K562 (cell line): ENCODE results near the gene GMEB2. TPM values are rescaled to one million over a fixed set of nuclear protein-coding genes. Genes with fewer than 3 reads are reported as not detected.

Experiments used
- CREM ChIP-seq: IDR thresholded peaks from 2 replicates; pipeline ENCODE4 v1.6.1; 2014; ENCODE audit warnings: antibody characterized with exemption, low read depth
- CTBP1 ChIP-seq: fragments of 450-650 bp; IDR thresholded peaks from 2 replicates; pipeline ENCODE4 v1.6.1; 2016; ENCODE audit warnings: borderline replicate concordance
- HDAC6 ChIP-seq: IDR thresholded peaks from 2 replicates; pipeline ENCODE4 v1.6.1; 2012; ENCODE audit warnings: low read depth, mild to moderate bottlenecking, control low read depth, inconsistent platforms, low read length, moderate library complexity
- JUND ChIP-seq, 2 experiments: IDR thresholded peaks; 2 replicates in 1 of 2; 3 replicates in 1 of 2; pipeline ENCODE4 v1.6.1; 2011; ENCODE audit warnings: borderline replicate concordance in 2 of 2, low read depth in 2 of 2, low read length in 2 of 2, improper control_type of control experiment in 1 of 2, missing biosample characterization in 1 of 2, missing genetic modification characterization in 1 of 2, missing genetic modification reagents in 1 of 2
- MAFF ChIP-seq: IDR thresholded peaks from 2 replicates; pipeline ENCODE4 v1.6.1; 2012; ENCODE audit warnings: low read length, improper control_type of control experiment
- MLLT1 ChIP-seq, 2 experiments: fragments of 450-650 bp; IDR thresholded peaks; 2 replicates each; pipeline ENCODE4 v1.6.1; 2016
- POLR2A ChIP-seq: fragments of 450-650 bp; conservative IDR thresholded peaks from 2 replicates; pipeline ENCODE4 v1.6.1; 2016
- RERE ChIP-seq: sonication (generic); formaldehyde crosslinking; IDR thresholded peaks from 2 replicates; pipeline ENCODE4 v1.8.0; 2023; ENCODE audit warnings: missing genetic modification reagents, mild to moderate bottlenecking, borderline replicate concordance
- STAG1 ChIP-seq: sonication (generic); formaldehyde crosslinking; IDR thresholded peaks from 2 replicates; pipeline ENCODE4 v1.5.0; 2020; ENCODE audit warnings: missing genetic modification reagents, borderline replicate concordance
- ZEB2 ChIP-seq: fragments of 450-650 bp; IDR thresholded peaks from 2 replicates; pipeline ENCODE4 v1.6.1; 2016
- ZFX ChIP-seq: sonication (generic); formaldehyde crosslinking; IDR thresholded peaks from 2 replicates; pipeline ENCODE4 v1.8.0; 2022; ENCODE audit warnings: mild to moderate bottlenecking, missing genetic modification reagents, moderate library complexity
- polyA plus RNA-seq, 8 experiments: library from polyadenylated mRNA; depleted of rRNA in 4 of 8; stranded (reverse) in 5 of 8; unstranded in 3 of 8; fragments of >200 nt; fragmentation: Nextera tagmentation in 2 of 8; fragmentation: Illumina TruSeq in 1 of 8; extraction: Ambion mirVana in 2 of 8; extraction: Trizol in 1 of 8; gene quantifications; 2 replicates each; pipeline versions ENCODE4 v1.2.1 to v1.2.3, GENCODE V29; 2011 to 2014; ENCODE audit warnings: inconsistent platforms in 1 of 8, missing spikeins in 1 of 8
- total RNA-seq, 7 experiments: library from RNA; depleted of rRNA in 6 of 7; stranded (reverse); fragments of >200 nt in 6 of 7; fragmentation: Illumina TruSeq in 2 of 7; extraction: Trizol in 2 of 7; gene quantifications; 2 replicates each; pipeline versions ENCODE4 v1.2.1 to v1.2.3, GENCODE V29; 2011 to 2021; ENCODE audit warnings: low replicate concordance in 1 of 7
- TF ChIP-seq, protein P1 (sequence below), 2 experiments: fragments of 450-650 bp; formaldehyde crosslinking in 1 of 2; IDR thresholded peaks; 2 replicates each; pipeline versions ENCODE4 v1.4.0 to v1.6.1; 2014 to 2020; ENCODE audit warnings: mild to moderate bottlenecking in 2 of 2, borderline replicate concordance in 1 of 2, low read depth in 1 of 2

The GMEB2 gene
- total and polyA plus RNA-seq, 9 of the 15 experiments (the other 6 are each of a cell fraction or from before 2014, with no cell fraction given): 0.03 to 13.9 (median 6.3) TPM

- TF ChIP-seq MAFF: no peak
- TF ChIP-seq, protein P1, sequence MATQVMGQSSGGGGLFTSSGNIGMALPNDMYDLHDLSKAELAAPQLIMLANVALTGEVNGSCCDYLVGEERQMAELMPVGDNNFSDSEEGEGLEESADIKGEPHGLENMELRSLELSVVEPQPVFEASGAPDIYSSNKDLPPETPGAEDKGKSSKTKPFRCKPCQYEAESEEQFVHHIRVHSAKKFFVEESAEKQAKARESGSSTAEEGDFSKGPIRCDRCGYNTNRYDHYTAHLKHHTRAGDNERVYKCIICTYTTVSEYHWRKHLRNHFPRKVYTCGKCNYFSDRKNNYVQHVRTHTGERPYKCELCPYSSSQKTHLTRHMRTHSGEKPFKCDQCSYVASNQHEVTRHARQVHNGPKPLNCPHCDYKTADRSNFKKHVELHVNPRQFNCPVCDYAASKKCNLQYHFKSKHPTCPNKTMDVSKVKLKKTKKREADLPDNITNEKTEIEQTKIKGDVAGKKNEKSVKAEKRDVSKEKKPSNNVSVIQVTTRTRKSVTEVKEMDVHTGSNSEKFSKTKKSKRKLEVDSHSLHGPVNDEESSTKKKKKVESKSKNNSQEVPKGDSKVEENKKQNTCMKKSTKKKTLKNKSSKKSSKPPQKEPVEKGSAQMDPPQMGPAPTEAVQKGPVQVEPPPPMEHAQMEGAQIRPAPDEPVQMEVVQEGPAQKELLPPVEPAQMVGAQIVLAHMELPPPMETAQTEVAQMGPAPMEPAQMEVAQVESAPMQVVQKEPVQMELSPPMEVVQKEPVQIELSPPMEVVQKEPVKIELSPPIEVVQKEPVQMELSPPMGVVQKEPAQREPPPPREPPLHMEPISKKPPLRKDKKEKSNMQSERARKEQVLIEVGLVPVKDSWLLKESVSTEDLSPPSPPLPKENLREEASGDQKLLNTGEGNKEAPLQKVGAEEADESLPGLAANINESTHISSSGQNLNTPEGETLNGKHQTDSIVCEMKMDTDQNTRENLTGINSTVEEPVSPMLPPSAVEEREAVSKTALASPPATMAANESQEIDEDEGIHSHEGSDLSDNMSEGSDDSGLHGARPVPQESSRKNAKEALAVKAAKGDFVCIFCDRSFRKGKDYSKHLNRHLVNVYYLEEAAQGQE (IDR thresholded peaks at IDR 0.05; ENCODE audit: borderline replicate concordance): peak; percentile 43; the same call in 1 of the 2 replicates
- TF ChIP-seq, protein P1 (CRISPR knock-in tag; IDR thresholded peaks at IDR 0.05; ENCODE audit: low read depth): no peak
- TF ChIP-seq ZFX (CRISPR knock-in tag): no peak
- peak; percentile 58; the same call in 1 of the 2 replicates for TF ChIP-seq CTBP1
- TF ChIP-seq CREM: peak; percentile 64
- peak; percentile 60; the same call in 1 of the 2 replicates for TF ChIP-seq STAG1
- peak; percentile 73; the same call in 1 of the 2 replicates for TF ChIP-seq ZEB2
- no peak for TF ChIP-seq POLR2A
- TF ChIP-seq MLLT1 (IDR thresholded peaks at IDR 0.05): no peak
- TF ChIP-seq HDAC6: no peak
- TF ChIP-seq RERE (CRISPR knock-in tag): no peak
- peak; percentile 42; the same call in 1 of the 2 replicates for TF ChIP-seq JUND (IDR thresholded peaks at IDR 0.05; ENCODE audit: borderline replicate concordance, low read depth, low read length)
- no peak; the same call in 2 of the 3 replicates for TF ChIP-seq JUND (tag; IDR thresholded peaks at IDR 0.05; ENCODE audit: borderline replicate concordance, low read depth, low read length)
These were observed 46.0 kb downstream of the GMEB2 start (continued) for GRCh38 chr20:63580796-63581461.
